Mesothelial cell of epicardium (in vitro differentiated cells): Measurements from ENCODE around the gene EML4. TPM values are rescaled to one million over a fixed set of nuclear protein-coding genes. Genes with fewer than 3 reads are reported as not detected.

Experiments used
- DNase-seq, 2 experiments: peaks; one replicate each; pipeline ENCODE4 v3.0.0; 2021; ENCODE audit warnings: low spot score in 2 of 2; ENCODE audit not compliant: unreplicated experiment in 2 of 2
- H3K27ac Mint-ChIP-seq: 2 replicates; pipeline ENCODE4 v1.8.0; 2021; ENCODE audit warnings: mixed read lengths
- H3K27me3 Mint-ChIP-seq: 2 replicates; pipeline ENCODE4 v1.8.0; 2021; ENCODE audit warnings: low read depth, mixed read lengths
- H3K36me3 Mint-ChIP-seq: 2 replicates; pipeline ENCODE4 v1.8.0; 2021; ENCODE audit warnings: mixed read lengths
- H3K4me1 Mint-ChIP-seq: 2 replicates; pipeline ENCODE4 v1.8.0; 2021; ENCODE audit warnings: mixed read lengths
- H3K4me3 Mint-ChIP-seq: 2 replicates; pipeline ENCODE4 v1.8.0; 2021; ENCODE audit warnings: mild to moderate bottlenecking, moderate library complexity, mixed read lengths
- H3K9me3 Mint-ChIP-seq: 2 replicates; pipeline ENCODE4 v1.8.0; 2021; ENCODE audit warnings: mixed read lengths
- total RNA-seq: library from RNA; stranded (reverse); gene quantifications from 3 replicates; pipeline ENCODE4 v1.2.1, GENCODE V29; 2021
- TF ChIP-seq, protein P1 (sequence below): fragments of 200-600 bp; sonication (generic); IDR thresholded peaks from one replicate; pipeline ENCODE4 v1.5.0; 2021; ENCODE audit warnings: antibody characterized with exemption; ENCODE audit not compliant: unreplicated experiment

The EML4 gene
- total RNA-seq, 1 donor from 2014 or later = 95.6 TPM

DNA sequence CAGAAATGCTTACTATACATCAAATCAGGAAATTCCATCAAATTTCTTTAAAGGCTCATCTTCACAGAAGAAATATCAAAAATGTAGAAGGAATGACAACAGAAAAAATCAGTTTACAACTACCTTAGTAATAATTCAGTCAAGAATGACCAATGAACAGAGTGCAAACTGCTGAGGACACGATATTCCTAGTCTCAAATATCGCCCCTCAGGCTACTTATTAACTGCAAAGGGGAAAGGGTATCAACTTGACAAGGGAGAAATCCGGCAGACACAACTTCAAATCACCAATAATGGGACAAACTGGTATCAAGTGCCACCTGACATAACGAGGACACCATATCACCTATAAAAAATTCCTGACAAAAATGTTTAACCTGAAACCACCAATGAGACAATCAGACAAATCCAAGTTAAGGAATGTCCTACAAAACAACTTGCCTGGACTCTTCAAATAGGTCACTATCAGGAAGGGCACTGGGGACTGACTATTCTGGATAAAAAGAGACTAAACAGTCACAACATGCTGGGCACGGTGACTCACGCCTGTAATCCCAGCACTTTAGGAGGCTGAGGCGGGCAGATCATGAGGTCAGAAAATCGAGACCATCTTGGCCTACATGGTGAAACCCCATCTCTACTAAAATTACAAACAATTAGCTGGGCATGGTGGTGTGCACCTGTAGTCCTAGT lies 179.1 kb downstream of the EML4 start:
- Mint-ChIP-seq H3K36me3 (peaks cover 33% of the 10 kb centered on the region), H3K4me3 (no peak overlapping the region), H3K4me1 (peaks cover 2% of the 10 kb centered on the region), H3K9me3 (no peaks in the 10 kb centered on the region), H3K27me3 (no peaks in the 10 kb centered on the region), H3K27ac (no peak overlapping the region)
- no peak for DNase-seq
- TF ChIP-seq, protein P1, sequence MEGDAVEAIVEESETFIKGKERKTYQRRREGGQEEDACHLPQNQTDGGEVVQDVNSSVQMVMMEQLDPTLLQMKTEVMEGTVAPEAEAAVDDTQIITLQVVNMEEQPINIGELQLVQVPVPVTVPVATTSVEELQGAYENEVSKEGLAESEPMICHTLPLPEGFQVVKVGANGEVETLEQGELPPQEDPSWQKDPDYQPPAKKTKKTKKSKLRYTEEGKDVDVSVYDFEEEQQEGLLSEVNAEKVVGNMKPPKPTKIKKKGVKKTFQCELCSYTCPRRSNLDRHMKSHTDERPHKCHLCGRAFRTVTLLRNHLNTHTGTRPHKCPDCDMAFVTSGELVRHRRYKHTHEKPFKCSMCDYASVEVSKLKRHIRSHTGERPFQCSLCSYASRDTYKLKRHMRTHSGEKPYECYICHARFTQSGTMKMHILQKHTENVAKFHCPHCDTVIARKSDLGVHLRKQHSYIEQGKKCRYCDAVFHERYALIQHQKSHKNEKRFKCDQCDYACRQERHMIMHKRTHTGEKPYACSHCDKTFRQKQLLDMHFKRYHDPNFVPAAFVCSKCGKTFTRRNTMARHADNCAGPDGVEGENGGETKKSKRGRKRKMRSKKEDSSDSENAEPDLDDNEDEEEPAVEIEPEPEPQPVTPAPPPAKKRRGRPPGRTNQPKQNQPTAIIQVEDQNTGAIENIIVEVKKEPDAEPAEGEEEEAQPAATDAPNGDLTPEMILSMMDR = no peak

DNA sequence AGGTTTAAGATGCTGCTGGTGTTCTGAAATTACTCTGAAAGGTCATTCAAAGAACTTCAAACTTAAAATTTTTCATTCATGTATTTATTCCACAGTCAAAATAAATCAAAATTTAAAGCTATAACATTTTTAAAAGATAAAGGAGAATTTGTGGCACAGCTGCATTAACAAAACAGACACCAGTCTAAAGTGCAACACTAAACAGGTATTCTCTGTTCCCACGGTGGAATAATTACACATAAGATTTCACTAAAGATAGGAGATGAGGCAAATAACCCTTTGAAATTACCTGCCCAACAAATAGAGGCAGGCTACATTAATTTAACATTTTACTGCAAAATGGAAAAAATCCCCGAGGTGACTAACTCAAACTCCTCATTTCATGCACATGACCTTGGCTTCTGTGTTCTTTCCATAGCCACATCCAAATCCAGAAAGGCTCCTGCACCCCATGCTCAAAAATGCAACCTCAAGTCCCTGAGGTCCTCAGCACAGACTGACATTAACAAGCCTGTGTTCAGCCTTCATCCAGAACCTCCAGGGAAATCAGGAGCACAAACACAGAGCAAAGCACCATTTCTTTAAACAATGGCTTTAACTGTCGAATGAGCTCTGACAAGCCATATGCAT lies 181.4 kb downstream of the EML4 start:
- H3K27me3 Mint-ChIP-seq = no peaks in the 10 kb centered on the region
- H3K4me3 Mint-ChIP-seq = no peak overlapping the region
- H3K27ac Mint-ChIP-seq = no peak overlapping the region
- peaks cover 29% of the 10 kb centered on the region for H3K36me3 Mint-ChIP-seq
- no peaks in the 10 kb centered on the region for H3K9me3 Mint-ChIP-seq
- no peak for DNase-seq
- H3K4me1 Mint-ChIP-seq = peaks cover 6% of the 10 kb centered on the region
- TF ChIP-seq, protein P1 = no peak

DNA sequence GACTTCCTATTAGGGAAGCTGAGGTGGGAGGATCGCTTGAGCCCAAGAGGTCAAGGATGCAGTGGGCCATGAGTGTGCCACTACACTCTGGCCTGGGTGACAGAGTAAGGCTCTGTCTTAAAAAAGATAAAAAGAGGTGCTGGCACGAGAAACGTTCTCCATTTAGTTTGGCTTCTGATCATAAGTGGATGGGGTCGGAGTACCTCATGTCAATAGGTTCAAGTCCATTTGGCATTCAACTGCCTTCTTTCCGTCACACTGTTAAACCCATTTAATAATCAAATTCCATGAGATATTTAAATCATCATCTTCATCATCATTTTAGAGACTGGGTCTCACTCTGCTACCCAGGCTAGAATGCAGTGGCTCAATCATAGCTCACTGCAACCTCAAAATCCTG lies 182.7 kb downstream of the EML4 start:
- Mint-ChIP-seq H3K27ac (no peak overlapping the region), H3K9me3 (no peaks in the 10 kb centered on the region), H3K4me3 (no peak overlapping the region), H3K36me3 (peaks cover 25% of the 10 kb centered on the region), H3K4me1 (peaks cover 6% of the 10 kb centered on the region), H3K27me3 (no peaks in the 10 kb centered on the region)
- no peak for DNase-seq
- TF ChIP-seq, protein P1 = no peak

DNA sequence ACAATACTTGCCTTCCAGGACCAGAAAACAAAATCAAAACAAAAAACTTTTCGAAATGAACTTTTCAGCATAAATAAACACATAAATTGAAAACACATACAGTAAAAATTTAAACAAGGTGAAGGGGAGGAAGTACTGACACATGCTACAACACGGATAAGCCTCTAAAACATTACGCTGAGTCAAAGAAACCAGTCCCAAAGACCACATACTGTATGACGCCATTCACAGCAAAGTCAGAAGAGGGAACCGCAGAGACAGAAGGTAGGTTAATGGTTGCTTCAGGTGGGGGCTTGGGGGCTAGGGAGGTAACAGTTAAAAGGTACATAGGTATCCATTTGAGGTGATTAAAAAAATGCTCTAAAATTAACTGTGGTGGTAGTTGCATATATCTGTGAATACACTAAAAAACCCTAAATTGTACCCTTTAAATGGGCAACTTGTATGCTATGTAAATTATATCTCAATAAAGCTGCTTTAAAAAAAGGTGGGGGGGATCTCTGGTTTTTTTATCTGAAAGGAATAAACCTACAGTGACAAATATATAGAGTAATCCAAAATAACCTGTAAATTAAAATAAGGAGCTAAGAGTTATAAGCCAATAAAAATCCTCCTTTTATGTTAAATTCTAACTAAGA lies 184.8 kb downstream of the EML4 start:
- no peak for DNase-seq
- TF ChIP-seq, protein P1 = no peak
- H3K27me3 Mint-ChIP-seq = no peaks in the 10 kb centered on the region
- H3K27ac Mint-ChIP-seq = peak overlapping the region; percentile 10
- no peak overlapping the region for H3K4me3 Mint-ChIP-seq
- H3K9me3 Mint-ChIP-seq = no peaks in the 10 kb centered on the region
- H3K36me3 Mint-ChIP-seq = peaks cover 12% of the 10 kb centered on the region
- H3K4me1 Mint-ChIP-seq = peaks cover 10% of the 10 kb centered on the region

DNA sequence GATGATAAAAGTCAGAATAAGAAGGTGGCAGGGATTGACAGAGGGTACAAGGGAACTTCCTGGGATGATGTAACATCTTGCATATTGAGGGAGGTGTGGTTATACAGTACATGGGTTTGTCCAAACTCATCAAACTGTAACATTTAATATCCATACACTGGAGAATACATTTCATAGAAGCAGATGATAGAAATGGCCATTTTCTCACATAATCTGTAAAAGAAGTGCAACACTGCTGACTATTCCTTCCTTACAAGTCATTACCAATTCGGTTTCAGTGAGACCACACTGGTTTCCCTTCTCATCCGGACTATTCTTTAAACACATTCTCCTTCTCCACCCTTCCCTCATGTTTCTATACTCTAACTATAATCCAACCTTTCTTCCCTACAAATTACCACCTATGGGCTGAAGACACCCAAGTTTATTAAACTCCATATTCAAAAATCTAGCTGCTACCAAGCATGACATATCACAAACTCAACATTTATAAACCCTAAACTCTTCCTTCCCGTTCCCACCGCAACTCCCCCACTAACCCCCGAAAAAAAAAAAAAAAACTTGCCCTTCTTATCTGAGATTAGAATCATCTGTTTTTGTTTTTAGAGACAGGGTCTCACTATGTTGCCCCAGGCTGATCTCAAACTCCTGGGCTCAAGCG lies 190.3 kb downstream of the EML4 start:
- DNase-seq = no peak
- peaks cover 28% of the 10 kb centered on the region for H3K4me1 Mint-ChIP-seq
- H3K36me3 Mint-ChIP-seq = no peaks in the 10 kb centered on the region
- peak overlapping the region; percentile 94 for H3K4me3 Mint-ChIP-seq
- TF ChIP-seq, protein P1 = no peak
- no peaks in the 10 kb centered on the region for H3K9me3 Mint-ChIP-seq
- H3K27me3 Mint-ChIP-seq = no peaks in the 10 kb centered on the region
- H3K27ac Mint-ChIP-seq = peak overlapping the region; percentile 99
